Inferior parietal cortex (tissue), 1 donor: Measurements from ENCODE around the gene ZNF148.

Experiments
- DNase-seq: peaks from one replicate; pipeline ENCODE4 v3.0.0-alpha.2; 2016; ENCODE audit errors: extremely low spot score

ZNF148 gene

GRCh38 chr3:125289429-125289981, 85.6 kb downstream of the ZNF148 start:
- no peak for DNase-seq

GRCh38 chr3:125287248-125287647, 87.9 kb downstream of the ZNF148 start:
- DNase-seq: no peak

GRCh38 chr3:125281381-125281780, 93.7 kb downstream of the ZNF148 start:
- DNase-seq: no peak

GRCh38 chr3:125280668-125281361, 94.3 kb downstream of the ZNF148 start:
- peak; percentile 74 for DNase-seq

- DNase-seq: no peak
Measured at GRCh38 chr3:125278155-125278554, 97.0 kb downstream of the ZNF148 start.

GRCh38 chr3:125271127-125271526, 104.0 kb downstream of the ZNF148 start:
- DNase-seq: no peak

- DNase-seq: peak; percentile 20
Measured at GRCh38 chr3:125267460-125267859, 107.7 kb downstream of the ZNF148 start.

- DNase-seq: no peak
Measured at GRCh38 chr3:125266971-125267370, 108.2 kb downstream of the ZNF148 start.

GRCh38 chr3:125262161-125262560, 113.0 kb downstream of the ZNF148 start:
- no peak for DNase-seq

GRCh38 chr3:125261031-125261430, 114.1 kb downstream of the ZNF148 start:
- DNase-seq: no peak

- DNase-seq: no peak
Measured at GRCh38 chr3:125260158-125260557, 115.0 kb downstream of the ZNF148 start.

GRCh38 chr3:125257536-125257935, 117.6 kb downstream of the ZNF148 start:
- no peak for DNase-seq

- no peak for DNase-seq
Measured at GRCh38 chr3:125256675-125257074, 118.5 kb downstream of the ZNF148 start.

GRCh38 chr3:125250973-125251372, 124.2 kb downstream of the ZNF148 start:
- DNase-seq: no peak

- DNase-seq: no peak
Measured at GRCh38 chr3:125246237-125246636, 128.9 kb downstream of the ZNF148 start.

GRCh38 chr3:125245521-125245920, 129.6 kb downstream of the ZNF148 start:
- no peak for DNase-seq

- DNase-seq: no peak
Measured at GRCh38 chr3:125240496-125240895, 134.6 kb downstream of the ZNF148 start.

GRCh38 chr3:125239266-125239665, 135.9 kb downstream of the ZNF148 start:
- no peak for DNase-seq

GRCh38 chr3:125238759-125239158, 136.4 kb downstream of the ZNF148 start:
- no peak for DNase-seq

- no peak for DNase-seq
Measured at GRCh38 chr3:125236331-125236903, 138.7 kb downstream of the ZNF148 start.

- no peak for DNase-seq
Measured at GRCh38 chr3:125234831-125235230, 140.3 kb downstream of the ZNF148 start.

GRCh38 chr3:125232401-125232800, 142.7 kb downstream of the ZNF148 start:
- DNase-seq: no peak

GRCh38 chr3:125231895-125232294, 143.2 kb downstream of the ZNF148 start:
- no peak for DNase-seq
